ENCODE data around the gene SH3RF3. TPM values are rescaled to one million over a fixed set of nuclear protein-coding genes. Genes with fewer than 3 reads are reported as not detected.

SH3RF3 gene
- total RNA-seq, 1 experiment from 2014 or later, result not detected

DNA sequence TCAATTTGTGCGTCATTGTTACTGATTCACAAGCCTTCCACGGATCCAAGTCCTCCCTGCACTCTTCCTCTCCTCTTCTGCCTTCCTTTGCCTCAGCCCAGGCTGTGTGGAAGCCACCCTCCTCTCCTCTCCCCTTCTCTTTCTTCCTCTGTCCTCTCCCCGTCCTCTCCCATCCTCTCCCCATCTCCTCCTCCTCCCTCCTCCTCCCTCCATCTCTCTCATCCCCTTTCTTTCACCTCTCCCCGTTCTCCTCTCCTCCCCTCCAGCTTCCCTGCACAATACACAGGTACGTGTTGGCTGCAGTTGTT, 301.3 kb downstream of the SH3RF3 start:
- no peak overlapping the region for H3K9ac ChIP-seq (ENCODE audit: low read length)
- POLR2A ChIA-PET, result interaction anchor here (0.7 kb wide), 1 partner anchor 19 kb away, joined by 3 read pairs; no protein-coding TSS in a partner anchor
- BruUV-seq (replicated peaks), result no TSS peak
- intact Hi-C loops (cut with micrococcal nuclease), result no loop called here
- DNase-seq (ENCODE audit: low read depth, low spot score), result no peak
- H3K27ac ChIP-seq (ENCODE audit: low read depth, low read length), result no peak overlapping the region
- H3K9me3 ChIP-seq (ENCODE audit: control insufficient read depth in 1 of 2, insufficient read depth in 1 of 2, low read depth in 1 of 2, low read length in 2 of 2), result no peaks in the 10 kb centered on the region
- CTCF ChIA-PET, result no interaction called here
- no peak for ATAC-seq
- H4K20me1 ChIP-seq (ENCODE audit: insufficient read depth), result no peaks in the 10 kb centered on the region
- no peaks in the 10 kb centered on the region for H3K4me1 ChIP-seq (ENCODE audit: control insufficient read depth in 1 of 2, insufficient read depth in 2 of 2, low read length in 2 of 2)
- H3K4me3 ChIP-seq (replicated peaks in 1 of 2; ENCODE audit: low read depth in 1 of 2, low read length in 2 of 2), result no peak overlapping the region
- no peaks in the 10 kb centered on the region for H3K36me3 ChIP-seq (ENCODE audit: control insufficient read depth in 1 of 2, insufficient read depth in 2 of 2, low read length in 2 of 2)
- no peak overlapping the region for H3K4me2 ChIP-seq (ENCODE audit: low read length)
- H3K79me2 ChIP-seq (ENCODE audit: insufficient read depth, low read length), result no peaks in the 10 kb centered on the region
- no peaks in the 10 kb centered on the region for H3K27me3 ChIP-seq (ENCODE audit: insufficient read depth, low read length)
- no peaks in the 10 kb centered on the region for H3K9me2 ChIP-seq (ENCODE audit: insufficient read depth)
- RAD21 ChIA-PET (ENCODE audit: low non-redundant PET in 1 of 2, low total read pairs in 2 of 2, uncharacterized antibody in 2 of 2, unreplicated experiment in 2 of 2), result no interaction called here
- H2AFZ ChIP-seq (ENCODE audit: low read depth, low read length, poor library complexity, severe bottlenecking), result no peak overlapping the region
- TF ChIP-seq EGR1 (IDR thresholded peaks at IDR 0.05; ENCODE audit: low read depth) (no peak), ZNF274 (IDR thresholded peaks at IDR 0.05; ENCODE audit: low read depth, low read length) (no peak)

DNA sequence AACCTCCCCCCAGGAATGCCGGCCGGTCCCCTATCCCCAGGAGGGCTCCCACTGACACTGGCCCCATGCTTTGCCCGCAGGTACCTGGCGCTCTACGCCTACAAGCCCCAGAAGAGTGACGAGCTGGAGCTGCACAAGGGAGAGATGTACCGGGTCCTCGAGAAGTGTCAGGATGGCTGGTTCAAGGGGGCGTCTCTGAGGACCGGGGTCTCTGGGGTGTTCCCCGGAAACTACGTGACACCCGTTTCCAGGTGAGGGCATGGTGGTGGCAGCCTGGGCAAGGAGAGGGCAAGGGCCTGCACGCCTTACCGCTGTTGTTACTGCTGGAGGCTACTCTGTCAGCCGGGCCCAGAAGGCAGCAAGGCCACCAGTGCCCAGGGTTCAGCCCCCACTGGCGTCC, 303.4 kb downstream of the SH3RF3 start:
- Histone ChIP-seq H3K9me3 (ENCODE audit: control insufficient read depth in 1 of 2, insufficient read depth in 1 of 2, low read depth in 1 of 2, low read length in 2 of 2) (no peaks in the 10 kb centered on the region), H3K4me3 (replicated peaks in 1 of 2; ENCODE audit: low read depth in 1 of 2, low read length in 2 of 2) (no peak overlapping the region), H3K36me3 (ENCODE audit: control insufficient read depth in 1 of 2, insufficient read depth in 2 of 2, low read length in 2 of 2) (no peaks in the 10 kb centered on the region), H4K20me1 (ENCODE audit: insufficient read depth) (no peaks in the 10 kb centered on the region), H3K4me2 (ENCODE audit: low read length) (no peak overlapping the region), H3K27me3 (ENCODE audit: insufficient read depth, low read length) (no peaks in the 10 kb centered on the region), H2AFZ (ENCODE audit: low read depth, low read length, poor library complexity, severe bottlenecking) (no peak overlapping the region), H3K27ac (ENCODE audit: low read depth, low read length) (no peak overlapping the region), H3K9ac (ENCODE audit: low read length) (no peak overlapping the region), H3K79me2 (ENCODE audit: insufficient read depth, low read length) (no peaks in the 10 kb centered on the region), H3K4me1 (ENCODE audit: control insufficient read depth in 1 of 2, insufficient read depth in 2 of 2, low read length in 2 of 2) (no peaks in the 10 kb centered on the region), H3K9me2 (ENCODE audit: insufficient read depth) (no peaks in the 10 kb centered on the region)
- POLR2A ChIA-PET, result no interaction called here
- RAD21 ChIA-PET (ENCODE audit: low non-redundant PET in 1 of 2, low total read pairs in 2 of 2, uncharacterized antibody in 2 of 2, unreplicated experiment in 2 of 2), result no interaction called here
- TF ChIP-seq EZH2phosphoT487 (IDR thresholded peaks at IDR 0.05; ENCODE audit: borderline replicate concordance) (no peak), SIN3A (IDR thresholded peaks at IDR 0.05; ENCODE audit: low read depth) (no peak), CEBPB (IDR thresholded peaks at IDR 0.05; ENCODE audit: low read depth) (no peak), ZBTB33 (IDR thresholded peaks at IDR 0.05; ENCODE audit: extremely low read depth, insufficient replicate concordance, low read length) (no peak), SP1 (IDR thresholded peaks at IDR 0.05; ENCODE audit: low read depth) (no peak), ZFX (IDR thresholded peaks at IDR 0.05) (no peak), JUND (IDR thresholded peaks at IDR 0.05) (no peak), MAX (IDR thresholded peaks at IDR 0.05) (no peak), POLR2AphosphoS5 (IDR thresholded peaks at IDR 0.05; ENCODE audit: low read depth, low read length) (no peak), POLR2A (IDR thresholded peaks at IDR 0.05; ENCODE audit: borderline replicate concordance, extremely low read depth, insufficient read depth, insufficient read length) (no peak), ELF1 (IDR thresholded peaks at IDR 0.05; ENCODE audit: borderline replicate concordance, low read depth) (no peak), CBX3 (IDR thresholded peaks at IDR 0.05; ENCODE audit: low read depth) (no peak), FOSL1 (IDR thresholded peaks at IDR 0.05; ENCODE audit: low read depth) (no peak), RAD21 (IDR thresholded peaks at IDR 0.05; ENCODE audit: low read depth) (no peak)
- TF ChIP-seq, protein P1, sequence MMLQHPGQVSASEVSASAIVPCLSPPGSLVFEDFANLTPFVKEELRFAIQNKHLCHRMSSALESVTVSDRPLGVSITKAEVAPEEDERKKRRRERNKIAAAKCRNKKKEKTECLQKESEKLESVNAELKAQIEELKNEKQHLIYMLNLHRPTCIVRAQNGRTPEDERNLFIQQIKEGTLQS (IDR thresholded peaks at IDR 0.05), result no peak
- TF ChIP-seq, protein P2, sequence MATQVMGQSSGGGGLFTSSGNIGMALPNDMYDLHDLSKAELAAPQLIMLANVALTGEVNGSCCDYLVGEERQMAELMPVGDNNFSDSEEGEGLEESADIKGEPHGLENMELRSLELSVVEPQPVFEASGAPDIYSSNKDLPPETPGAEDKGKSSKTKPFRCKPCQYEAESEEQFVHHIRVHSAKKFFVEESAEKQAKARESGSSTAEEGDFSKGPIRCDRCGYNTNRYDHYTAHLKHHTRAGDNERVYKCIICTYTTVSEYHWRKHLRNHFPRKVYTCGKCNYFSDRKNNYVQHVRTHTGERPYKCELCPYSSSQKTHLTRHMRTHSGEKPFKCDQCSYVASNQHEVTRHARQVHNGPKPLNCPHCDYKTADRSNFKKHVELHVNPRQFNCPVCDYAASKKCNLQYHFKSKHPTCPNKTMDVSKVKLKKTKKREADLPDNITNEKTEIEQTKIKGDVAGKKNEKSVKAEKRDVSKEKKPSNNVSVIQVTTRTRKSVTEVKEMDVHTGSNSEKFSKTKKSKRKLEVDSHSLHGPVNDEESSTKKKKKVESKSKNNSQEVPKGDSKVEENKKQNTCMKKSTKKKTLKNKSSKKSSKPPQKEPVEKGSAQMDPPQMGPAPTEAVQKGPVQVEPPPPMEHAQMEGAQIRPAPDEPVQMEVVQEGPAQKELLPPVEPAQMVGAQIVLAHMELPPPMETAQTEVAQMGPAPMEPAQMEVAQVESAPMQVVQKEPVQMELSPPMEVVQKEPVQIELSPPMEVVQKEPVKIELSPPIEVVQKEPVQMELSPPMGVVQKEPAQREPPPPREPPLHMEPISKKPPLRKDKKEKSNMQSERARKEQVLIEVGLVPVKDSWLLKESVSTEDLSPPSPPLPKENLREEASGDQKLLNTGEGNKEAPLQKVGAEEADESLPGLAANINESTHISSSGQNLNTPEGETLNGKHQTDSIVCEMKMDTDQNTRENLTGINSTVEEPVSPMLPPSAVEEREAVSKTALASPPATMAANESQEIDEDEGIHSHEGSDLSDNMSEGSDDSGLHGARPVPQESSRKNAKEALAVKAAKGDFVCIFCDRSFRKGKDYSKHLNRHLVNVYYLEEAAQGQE (IDR thresholded peaks at IDR 0.05; ENCODE audit: low read depth), result no peak
- DNase-seq (ENCODE audit: low read depth, low spot score), result no peak
- no peak for ATAC-seq
- intact Hi-C loops (cut with micrococcal nuclease), result no loop called here
- BruUV-seq (replicated peaks), result no TSS peak
- CTCF ChIA-PET, result no interaction called here

All from HCT116 (cell line).